HG03571 (cell line): Measurements from ENCODE around the gene PRAC1.

Source experiments
- ATAC-seq: cut with Tn5 transposase; IDR thresholded peaks from one replicate; pipeline ENCODE4 v1.9.1; 2021; ENCODE audit not compliant: unreplicated experiment

PRAC1 gene

DNA sequence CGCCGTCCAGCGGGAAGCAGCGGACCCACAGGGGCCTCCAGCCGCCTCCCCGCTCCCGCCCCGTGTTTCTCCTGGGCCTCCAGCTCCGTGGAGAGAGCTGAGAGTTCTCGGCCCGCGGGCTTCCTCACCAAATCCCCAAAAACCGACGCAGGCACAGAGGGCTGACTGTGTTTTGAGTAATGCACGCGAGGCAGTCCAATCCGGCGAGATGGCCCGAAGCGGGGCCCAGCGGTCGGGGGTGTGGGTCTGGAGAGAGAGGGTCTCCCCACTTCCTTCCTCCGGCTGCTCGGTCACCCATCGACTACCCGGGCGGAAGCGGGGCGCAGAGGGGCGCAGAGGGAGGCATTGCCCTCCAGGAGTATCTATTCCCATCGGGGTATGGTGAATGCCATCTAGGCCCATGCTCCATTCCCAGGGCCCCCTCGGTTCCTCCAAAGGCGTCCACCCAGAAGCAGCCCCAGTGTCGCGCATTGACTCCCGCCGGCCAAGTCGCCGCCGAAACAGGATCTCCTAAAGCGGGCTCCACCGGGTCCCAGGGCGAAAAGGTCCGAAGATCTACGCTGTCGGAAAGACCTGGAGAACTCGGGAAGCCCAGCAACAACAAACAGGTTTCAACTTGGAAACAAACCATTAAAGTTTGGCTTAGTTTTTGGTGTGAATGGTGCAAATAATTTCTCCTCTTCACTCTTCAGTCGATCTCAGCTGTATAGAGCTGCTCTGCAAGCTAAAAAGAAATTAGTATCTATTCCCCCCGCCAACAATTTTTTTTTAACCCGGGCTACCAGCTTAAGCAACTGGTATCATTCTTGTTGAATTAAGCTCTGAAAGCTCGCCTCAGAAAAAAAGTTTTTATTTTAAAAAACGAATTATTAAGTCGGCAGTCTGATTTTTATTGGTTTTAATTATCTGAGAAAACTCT is 25.4 kb upstream of the PRAC1 start:
- ATAC-seq, result no peak

DNA sequence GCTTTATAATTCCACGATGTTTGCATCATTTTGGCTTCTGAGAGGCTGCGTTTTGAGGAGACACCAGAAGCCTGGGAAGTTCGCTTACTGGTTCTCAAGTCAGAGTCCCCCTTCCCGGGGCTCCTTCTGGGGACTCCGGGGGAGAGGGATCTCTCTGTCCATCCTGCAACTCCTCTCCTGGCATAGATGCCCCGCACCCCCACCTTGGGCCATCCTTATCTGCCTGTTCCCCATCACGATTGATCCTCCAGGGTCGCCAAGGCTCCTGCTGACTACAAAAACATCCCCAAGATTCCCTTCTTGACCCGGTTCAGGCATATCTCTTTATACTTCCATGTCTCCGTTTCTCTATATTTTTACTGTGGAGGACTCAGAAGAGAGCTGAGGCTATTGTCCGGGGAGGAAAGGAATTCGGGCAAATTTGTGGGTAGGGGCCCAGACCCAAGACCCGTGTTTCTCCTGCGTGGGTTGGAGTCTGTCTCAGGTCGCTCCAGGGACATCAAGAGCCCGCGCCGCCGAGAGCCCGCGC is 24.7 kb upstream of the PRAC1 start:
- ATAC-seq, result no peak

DNA sequence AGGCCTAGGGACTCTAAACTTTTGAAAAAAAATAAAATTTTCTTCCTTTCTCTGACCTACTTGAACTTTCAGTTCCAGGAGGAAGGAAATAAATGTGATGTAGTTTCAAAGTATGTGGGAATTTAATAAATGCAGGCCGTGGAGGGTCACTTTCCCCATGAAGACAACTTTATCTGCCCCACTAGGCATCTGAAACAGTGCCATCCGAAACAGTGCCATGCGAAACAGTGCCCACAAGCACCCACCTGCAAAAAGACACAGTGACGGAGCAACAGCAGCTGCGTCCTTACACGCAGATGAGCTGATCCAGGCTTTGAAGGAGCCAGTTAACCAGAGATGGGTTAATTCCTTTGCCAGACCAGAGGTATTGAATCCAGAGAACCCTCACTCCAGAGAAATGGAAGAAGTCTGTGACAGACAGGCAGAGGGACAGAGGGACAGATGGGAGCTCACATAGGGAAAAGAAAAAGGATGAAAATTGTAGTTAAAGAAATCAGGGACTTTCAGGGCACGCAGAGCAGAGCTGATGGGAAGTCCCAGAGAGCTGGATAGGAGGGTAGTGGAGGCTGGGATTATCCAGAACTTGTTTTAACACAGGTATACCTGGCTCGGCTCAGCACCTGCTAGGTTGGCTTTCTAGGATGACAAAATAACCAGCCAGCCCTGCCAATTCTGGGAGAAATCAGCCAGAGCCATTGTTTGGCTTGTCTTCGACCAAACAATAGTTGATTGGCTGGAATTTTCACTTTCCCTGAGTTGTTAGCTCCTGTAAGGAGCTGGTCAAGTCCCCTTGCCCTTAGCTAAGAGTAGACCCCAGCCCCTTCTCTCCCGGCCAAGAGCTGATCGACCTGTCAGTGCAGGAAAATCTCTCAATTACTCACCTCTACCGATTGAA is 23.3 kb upstream of the PRAC1 start:
- no peak for ATAC-seq

DNA sequence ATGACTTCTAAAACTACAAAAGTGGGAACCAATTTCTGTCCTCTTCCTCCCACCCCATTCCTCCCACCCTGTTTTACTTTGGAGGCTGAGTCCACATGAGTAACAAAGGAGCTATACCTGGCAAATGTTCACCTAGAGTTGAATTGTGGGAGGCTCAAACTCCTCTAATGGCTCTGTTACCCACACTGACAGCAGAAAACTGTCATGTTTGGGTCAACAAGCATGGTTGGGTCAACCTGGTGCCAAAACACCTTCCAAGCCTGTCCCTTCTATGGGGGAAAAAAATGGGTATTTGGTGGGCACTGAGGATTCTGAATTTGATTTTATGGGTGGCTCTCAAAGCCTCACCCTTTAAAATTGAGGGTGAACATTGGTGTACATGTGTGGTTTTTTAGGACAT is 18.2 kb upstream of the PRAC1 start:
- ATAC-seq, result no peak

DNA sequence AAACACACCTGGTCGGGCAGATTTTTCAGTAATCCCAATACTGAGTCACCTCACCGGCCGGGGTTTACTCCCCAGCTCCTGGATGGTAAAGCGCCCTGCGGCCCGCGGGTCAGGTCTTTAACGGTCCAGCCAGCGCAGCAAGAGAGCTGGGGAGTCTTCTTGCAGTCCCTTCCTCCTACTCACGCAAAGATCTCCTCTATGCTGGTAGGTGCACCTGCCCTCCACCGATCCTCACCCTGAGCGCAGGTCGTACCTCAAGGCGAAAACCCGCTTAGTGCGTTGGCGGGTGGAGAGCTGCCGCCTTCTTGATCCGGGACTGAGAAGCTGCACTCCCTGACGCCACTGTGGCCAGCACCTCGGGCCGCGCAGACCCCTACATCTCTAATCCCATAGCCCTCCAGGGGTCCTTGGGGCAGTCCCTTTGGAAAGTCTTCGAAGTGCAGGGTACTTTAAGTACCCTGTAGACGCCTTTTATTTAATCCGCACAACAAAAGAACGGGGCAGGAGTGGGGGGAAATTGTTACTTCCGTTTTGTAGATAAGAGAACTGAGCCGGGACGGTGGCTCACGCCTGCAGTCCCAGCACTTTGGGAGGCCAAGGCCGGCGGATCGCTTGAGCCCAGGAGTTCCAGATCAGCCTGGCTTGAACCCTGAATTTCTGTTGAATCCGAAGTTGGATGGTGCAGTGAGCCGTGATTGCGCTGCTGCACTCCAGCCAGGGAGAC is 16.6 kb upstream of the PRAC1 start:
- ATAC-seq, result no peak

DNA sequence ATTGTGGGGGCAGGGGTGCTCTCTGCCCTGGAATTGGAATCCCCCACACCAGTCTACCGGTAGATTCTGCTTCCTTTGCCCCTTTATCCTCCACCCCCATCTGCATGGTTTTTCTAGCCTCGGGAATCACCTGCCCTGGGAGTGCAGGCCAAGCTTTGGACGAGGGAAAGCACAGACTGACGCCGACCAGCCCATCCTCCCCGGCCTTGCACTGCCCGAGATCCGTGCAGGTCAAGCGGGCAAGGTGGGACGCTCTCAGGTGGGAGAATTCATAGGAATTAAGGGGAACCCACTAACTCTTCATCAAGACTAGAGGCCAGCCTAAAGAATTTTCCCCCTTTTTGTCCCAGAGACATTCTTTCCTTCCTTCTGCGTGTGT is 16.1 kb upstream of the PRAC1 start:
- no peak for ATAC-seq

DNA sequence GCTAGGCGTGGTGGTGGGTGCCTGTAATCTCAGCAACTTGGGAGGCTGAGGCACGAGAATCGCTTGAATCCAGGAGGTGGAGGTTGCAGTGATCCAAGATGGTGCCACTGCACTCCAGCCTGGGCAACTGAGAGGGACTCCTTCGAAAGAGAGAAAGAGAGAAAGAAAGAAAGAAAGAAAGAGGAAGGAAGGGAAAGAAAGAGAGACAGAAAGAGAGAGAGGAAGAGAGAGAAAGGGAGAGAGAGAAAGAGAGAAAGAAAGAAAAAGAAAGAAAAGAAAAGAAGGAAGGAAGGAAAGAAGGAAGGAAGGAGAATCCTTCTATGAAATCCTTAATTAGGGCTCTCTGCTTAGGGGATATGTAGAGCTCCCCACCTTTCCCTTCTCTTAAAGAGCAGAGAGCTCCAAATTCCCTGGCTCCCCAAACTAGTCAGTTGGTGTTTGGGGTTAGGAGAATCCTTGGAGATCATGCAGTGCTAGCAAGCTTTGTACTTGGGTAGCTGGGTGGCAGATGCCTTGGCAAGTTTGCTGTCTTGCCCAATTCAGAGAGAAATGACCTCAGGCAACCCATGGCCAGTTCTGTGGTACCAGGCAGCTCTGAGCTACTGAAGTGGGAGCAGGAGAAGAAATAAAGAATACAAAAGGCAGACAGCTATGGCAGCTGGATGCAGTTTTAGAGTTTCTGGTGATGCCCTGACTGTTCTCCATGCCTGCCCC is 15.2 kb upstream of the PRAC1 start:
- no peak for ATAC-seq

DNA sequence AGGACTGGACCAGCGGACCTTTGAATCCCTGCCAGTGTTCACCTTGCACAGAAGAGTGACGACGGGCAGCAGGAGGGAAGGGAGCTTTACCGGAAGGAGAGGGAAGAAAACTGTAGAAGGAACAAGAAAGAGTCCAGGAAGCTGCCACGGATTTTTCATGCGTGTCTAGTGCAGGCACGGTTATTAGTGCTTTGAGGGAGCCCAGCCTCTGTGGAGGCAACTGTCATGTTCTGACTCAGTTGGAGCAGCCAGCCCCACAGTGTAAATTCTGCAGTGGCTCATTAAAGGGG is 12.7 kb upstream of the PRAC1 start:
- ATAC-seq, result no peak

DNA sequence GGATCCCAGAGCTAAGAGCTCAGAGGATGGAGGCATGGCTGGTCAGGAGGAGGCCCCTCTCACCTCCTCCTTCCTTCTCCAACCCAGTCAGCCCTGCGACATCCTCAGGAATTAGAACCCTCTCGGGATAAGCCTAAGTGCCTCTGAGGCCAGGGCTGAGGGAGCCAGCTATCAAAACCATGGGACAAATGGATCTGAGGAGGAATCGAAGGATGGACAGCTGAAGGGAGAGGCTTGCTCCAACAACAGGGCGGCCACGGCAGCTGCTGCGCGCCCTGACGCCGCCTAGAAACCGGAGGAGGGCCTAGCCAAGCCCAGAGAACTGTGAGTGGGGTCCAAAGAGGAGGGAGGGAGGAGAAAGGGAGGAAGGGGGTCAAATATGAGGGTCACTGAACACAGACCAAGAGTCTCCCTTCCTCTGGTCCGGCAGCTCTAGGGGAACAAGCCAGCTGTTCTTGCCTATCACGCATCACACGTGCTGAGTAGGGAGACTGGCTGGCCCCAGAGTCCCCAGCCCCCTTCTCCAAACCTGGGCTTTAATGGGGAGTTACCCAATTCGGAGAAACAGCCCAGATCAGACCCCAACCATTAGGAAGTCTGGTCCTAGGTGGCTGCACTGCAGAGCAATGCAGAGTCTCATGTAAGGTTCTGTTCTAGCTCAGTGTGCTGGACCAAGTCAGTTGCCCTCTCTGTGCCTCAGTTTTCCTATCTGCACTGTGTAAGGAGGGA is 12.2 kb upstream of the PRAC1 start:
- ATAC-seq, result no peak

DNA sequence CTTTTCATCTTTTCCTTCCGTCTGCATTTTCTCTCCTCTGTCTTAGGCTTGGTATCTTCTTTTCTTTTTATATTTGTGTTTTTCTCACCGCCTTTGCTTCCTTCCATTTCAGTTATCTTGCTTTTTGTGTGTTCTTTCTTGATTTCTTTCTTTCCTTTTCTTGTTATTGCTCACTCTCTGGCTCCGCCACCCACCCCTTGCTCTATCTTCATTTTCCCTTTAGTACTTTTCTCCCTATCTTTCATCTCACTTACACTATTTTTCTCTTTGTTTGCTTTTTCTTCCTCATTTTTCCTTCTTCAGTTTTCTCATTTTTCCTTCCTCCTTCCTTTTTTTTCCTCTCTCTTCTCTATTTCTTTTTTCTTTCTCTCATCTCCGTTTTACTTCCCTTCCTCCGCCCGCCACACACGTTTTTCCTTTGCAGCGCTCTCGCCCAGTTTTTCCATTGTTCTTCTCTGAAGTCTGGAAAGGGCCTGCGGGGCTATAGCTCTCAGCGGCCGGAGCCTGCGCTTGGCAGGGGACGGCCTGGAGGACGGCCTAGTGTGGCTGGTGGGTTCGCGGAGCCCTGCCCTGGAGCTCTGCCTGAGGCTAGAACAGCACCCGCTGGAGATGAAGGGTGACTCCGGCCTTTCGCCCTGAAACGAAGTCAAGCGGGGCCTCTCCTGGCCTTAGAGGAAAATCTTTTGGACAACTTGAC is 11.5 kb upstream of the PRAC1 start:
- ATAC-seq, result no peak

DNA sequence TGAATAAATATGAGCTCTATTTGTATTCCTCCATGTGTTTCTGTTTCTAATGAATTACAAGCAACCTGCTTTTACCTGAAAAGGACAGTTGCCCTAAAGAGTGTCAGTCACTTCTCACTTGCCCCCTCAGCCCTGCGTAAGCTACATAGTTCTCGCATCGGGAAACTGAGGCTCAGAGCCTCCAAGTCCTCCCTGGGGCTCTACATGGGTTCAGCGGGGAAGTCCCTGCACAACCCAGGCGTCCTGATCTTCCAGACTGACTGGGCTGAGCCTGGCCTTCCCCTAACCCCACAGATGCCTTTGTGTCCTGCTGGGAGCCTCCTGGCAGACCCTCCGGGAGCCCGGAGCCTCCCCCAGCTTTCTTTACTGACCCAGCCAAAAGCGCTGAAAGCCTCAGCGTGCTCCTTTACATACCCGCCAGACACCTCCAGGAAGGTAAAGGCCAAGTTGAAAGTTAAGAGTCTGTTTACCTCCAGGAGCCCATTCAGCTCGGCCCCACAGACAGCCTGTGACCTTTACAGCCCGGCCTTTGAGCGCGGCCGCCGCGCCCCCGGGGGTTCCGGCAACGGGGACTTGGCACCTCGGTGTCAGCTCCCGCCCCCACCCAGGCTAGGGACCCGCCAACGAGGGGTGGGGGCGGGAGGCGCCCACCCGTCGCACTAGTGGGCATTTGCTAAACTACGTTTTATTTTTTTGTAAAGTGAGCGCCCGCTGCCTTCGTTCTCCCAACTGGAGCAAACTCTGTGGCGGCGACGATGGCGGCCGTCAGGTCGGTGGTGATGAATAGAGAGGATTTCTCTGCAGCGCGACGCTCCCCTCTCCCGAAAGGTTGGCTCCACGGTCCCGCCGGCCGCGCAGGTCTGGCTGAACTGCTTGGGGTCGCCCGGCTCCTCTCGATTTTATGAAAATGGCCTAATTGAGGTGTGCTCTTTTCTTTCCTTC is 10.6 kb upstream of the PRAC1 start:
- ATAC-seq, result no peak

DNA sequence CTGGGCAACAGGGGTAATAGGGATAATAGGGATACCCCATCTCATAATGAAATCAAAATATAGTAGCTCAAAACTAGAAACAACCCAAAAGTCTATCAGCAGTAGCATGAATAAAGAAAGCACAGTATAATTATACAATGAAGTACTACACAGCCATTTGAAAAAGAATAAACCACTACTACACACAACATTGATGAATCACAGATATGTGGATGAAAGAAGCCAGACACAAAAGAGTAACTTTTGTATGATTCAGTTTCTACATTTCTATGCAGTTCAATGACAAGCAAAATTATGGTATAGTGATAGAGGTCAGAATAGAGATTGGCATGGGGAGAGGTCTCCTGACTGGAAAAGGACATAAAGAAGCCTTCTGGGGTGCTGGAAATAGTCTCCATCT is 9.0 kb upstream of the PRAC1 start:
- ATAC-seq, result no peak

DNA sequence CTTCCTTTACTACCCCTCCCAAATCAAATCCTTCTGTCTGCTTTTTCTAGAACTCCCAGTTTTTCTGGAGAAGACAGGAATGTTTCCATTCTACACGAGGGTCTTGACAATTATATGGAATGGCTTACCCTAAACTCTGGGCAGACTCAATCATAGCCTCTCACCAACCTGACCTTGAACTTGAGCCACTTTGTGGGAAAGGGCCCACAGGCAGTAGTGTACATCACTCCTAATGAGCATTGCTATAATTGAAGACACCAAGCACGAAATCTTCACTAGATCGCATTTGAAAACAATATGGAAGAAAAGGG is 7.9 kb upstream of the PRAC1 start:
- no peak for ATAC-seq

DNA sequence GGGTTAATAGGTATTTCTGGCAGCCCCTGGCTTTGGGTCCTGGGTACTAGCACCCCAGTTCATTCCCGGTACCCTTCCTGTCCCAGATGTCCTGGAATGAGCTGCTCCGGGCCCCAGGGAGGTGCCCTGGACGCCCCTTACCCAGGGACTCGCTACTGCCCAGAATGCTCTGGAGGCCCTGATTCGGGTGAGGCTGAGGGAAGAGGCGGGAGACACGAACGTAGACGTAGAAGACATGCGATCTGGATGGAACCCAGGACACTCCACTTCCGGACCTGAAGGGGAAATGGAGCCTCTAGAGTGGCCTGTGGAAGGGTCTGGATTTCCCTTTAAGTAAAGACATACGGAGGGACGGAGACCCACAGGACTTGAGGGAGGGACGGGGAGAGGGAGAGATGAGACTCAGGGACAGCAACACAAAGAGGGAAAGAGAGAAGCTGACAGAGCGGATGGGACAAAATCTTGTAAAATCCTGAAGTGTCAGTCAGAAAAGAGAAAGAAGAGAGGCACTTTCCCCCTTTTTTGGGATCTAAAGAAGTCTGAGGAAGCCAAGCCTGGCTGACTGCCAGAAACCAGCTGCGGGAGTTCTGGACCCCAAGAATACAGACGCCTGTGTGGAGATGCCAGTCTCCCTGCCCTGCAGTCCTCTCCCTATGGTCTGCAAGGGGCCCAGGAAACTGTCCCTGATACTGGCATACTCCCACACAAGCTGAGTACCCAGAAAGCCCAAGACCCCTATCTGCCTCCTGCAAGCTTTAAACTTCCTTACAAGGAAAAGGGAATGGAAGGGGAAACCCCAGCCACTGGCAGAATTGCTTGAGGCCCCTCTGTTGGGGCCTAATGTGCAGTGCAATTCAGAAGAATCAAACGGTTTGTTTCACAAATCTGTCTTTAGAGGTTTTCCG is 7.3 kb upstream of the PRAC1 start:
- no peak for ATAC-seq

DNA sequence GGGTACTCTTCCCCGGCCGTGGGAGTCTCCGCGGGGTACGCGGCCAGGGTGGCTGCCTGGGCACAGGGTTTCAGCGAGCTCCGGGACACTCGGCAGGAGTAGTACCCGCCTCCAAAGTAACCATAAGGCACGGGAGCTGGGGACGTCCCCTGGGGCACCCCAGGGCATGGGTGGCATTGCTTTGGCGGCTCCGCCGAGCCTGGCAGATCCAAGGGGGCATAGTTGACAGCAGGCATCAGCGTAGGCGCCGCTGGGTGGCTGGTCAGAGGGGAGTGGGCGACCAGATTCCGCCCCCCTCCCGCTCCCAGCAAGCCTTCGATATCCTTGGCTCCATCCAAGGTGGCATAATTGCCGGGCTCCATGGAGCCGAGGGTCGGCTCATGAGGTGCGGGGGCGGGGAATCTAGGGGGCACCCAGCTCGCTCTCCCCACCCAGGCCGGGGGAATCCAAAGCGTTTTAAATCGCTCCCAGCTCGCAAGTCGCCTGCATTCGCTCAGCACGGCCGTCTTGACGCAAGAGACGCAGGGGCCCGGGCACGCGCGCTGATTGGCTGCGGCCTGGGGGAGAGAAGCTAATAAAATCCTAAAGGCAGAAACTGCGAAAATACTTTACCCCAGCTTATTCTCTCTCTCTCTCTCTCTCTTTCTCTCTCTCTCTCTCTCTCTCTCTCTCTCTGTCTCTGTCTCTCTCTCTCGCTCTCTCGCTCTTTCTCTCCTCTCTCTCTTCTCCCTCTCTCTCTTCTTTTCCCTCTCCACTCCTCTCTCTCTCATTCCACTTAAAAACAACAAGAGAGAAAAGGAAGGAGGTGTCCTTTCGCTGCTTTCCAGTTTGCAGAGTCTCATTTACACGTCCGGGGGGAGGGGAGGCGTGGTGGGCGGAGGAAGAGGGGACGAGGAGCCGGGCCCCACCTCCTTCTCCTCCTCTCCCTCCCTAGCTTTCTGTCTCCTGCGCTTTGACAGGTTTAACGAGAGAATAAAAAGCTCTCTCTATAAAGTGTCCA is 6.2 kb upstream of the PRAC1 start, which contains the start of gene HOXB13:
Gene HOXB13, minus strand, starts transcription at position 519 of the 1,000 bp plus-strand sequence. Its CDS starts 157 bp downstream, at position 362.
- ATAC-seq, result no peak
